GM23338 (cell line): ENCODE data around the gene GEMIN8. TPM values are rescaled to one million over a fixed set of nuclear protein-coding genes. Genes with fewer than 3 reads are reported as not detected.

Experiments
- ATAC-seq: fragments of 200-7000 bp; cut with Tn5 transposase; 3 replicates; pipeline ENCODE4 v1.9.1; 2020
- DNase-seq: peaks from one replicate; pipeline ENCODE4 v3.0.0-alpha.2; 2015; ENCODE audit warnings: low spot score
- H2AFZ ChIP-seq: fragments of 200-600 bp; sonication (generic); 2 replicates; pipeline ENCODE4 v1.8.0; 2016; ENCODE audit warnings: antibody characterized with exemption, mild to moderate bottlenecking, moderate library complexity
- H3F3A ChIP-seq: fragments of 200-600 bp; sonication (generic); replicated peaks from 2 replicates; pipeline ENCODE4 v1.8.0; 2017; ENCODE audit warnings: antibody characterized with exemption, mixed run types, low read depth
- H3K27ac ChIP-seq: fragments of 200-600 bp; sonication (generic); 2 replicates; pipeline ENCODE4 v1.6.1; 2016; ENCODE audit warnings: low read depth
- H3K27me3 ChIP-seq: fragments of 200-600 bp; sonication (generic); 2 replicates; pipeline ENCODE4 v1.8.0; 2016; ENCODE audit warnings: mild to moderate bottlenecking, mixed run types, moderate library complexity; ENCODE audit not compliant: insufficient read depth
- H3K36me3 ChIP-seq: fragments of 200-600 bp; sonication (generic); 2 replicates; pipeline ENCODE4 v1.8.0; 2016; ENCODE audit warnings: mild to moderate bottlenecking; ENCODE audit not compliant: insufficient read depth
- H3K4me1 ChIP-seq: fragments of 200-600 bp; sonication (generic); 2 replicates; pipeline ENCODE4 v1.8.0; 2016; ENCODE audit warnings: mild to moderate bottlenecking, moderate library complexity; ENCODE audit not compliant: insufficient read depth
- H3K4me2 ChIP-seq: fragments of 200-600 bp; sonication (generic); 2 replicates; pipeline ENCODE4 v1.7.1; 2017; ENCODE audit warnings: mixed run types
- H3K4me3 ChIP-seq: fragments of 200-600 bp; sonication (generic); 2 replicates; pipeline ENCODE4 v1.6.1; 2016; ENCODE audit warnings: mixed run types
- H3K79me2 ChIP-seq: fragments of 200-600 bp; sonication (generic); replicated peaks from 2 replicates; pipeline ENCODE4 v1.8.0; 2017; ENCODE audit warnings: mild to moderate bottlenecking; ENCODE audit not compliant: insufficient read depth
- H3K9me2 ChIP-seq: fragments of 200-600 bp; sonication (generic); 2 replicates; pipeline ENCODE4 v1.8.0; 2017; ENCODE audit not compliant: insufficient read depth
- H4K20me1 ChIP-seq: fragments of 200-600 bp; sonication (generic); replicated peaks from 2 replicates; pipeline ENCODE4 v1.8.0; 2017; ENCODE audit warnings: mild to moderate bottlenecking; ENCODE audit not compliant: insufficient read depth
- H3K27ac Mint-ChIP-seq: 2 replicates; pipeline ENCODE4 v1.8.0; 2020; ENCODE audit warnings: inconsistent platforms, mild to moderate bottlenecking, moderate library complexity, mixed read lengths
- H3K27me3 Mint-ChIP-seq: 3 replicates; pipeline ENCODE4 v1.8.0; 2022; ENCODE audit warnings: low read depth, mild to moderate bottlenecking, moderate library complexity, mixed read lengths, inconsistent platforms; ENCODE audit not compliant: insufficient read depth, poor library complexity
- H3K36me3 Mint-ChIP-seq: 3 replicates; pipeline ENCODE4 v1.8.0; 2021; ENCODE audit warnings: low read depth, mild to moderate bottlenecking, inconsistent platforms, moderate library complexity, mixed read lengths
- H3K4me1 Mint-ChIP-seq: 3 replicates; pipeline ENCODE4 v1.8.0; 2020; ENCODE audit warnings: mild to moderate bottlenecking, inconsistent platforms, mixed read lengths
- H3K4me3 Mint-ChIP-seq: 3 replicates; pipeline ENCODE4 v1.8.0; 2021; ENCODE audit warnings: moderate library complexity, mild to moderate bottlenecking, inconsistent platforms, mixed read lengths
- H3K9me3 Mint-ChIP-seq: 3 replicates; pipeline ENCODE4 v1.8.0; 2020; ENCODE audit warnings: moderate library complexity, mild to moderate bottlenecking, inconsistent platforms, mixed read lengths
- CREB1 ChIP-seq: fragments of 250-450 bp; sonication (Bioruptor Pico); IDR thresholded peaks from 2 replicates; pipeline ENCODE4 v1.5.0; 2020; ENCODE audit warnings: low read depth, mild to moderate bottlenecking, moderate library complexity
- EZH2 ChIP-seq: fragments of 200-600 bp; sonication (generic); IDR thresholded peaks from one replicate; pipeline ENCODE4 v1.8.0; 2017; ENCODE audit warnings: antibody characterized with exemption, mild to moderate bottlenecking, low read depth; ENCODE audit not compliant: unreplicated experiment
- EZH2phosphoT487 ChIP-seq: fragments of 200-600 bp; sonication (generic); IDR thresholded peaks from one replicate; pipeline ENCODE4 v1.8.1; 2018; ENCODE audit warnings: antibody characterized with exemption; ENCODE audit not compliant: unreplicated experiment
- JUNB ChIP-seq: IDR thresholded peaks from one replicate; pipeline ENCODE4 v1.6.1; 2016; ENCODE audit warnings: antibody characterized with exemption; ENCODE audit not compliant: unreplicated experiment
- NANOG ChIP-seq: IDR thresholded peaks from 2 replicates; pipeline ENCODE4 v1.6.1; 2016; ENCODE audit warnings: antibody characterized with exemption, borderline replicate concordance
- POLR2AphosphoS5 ChIP-seq: IDR thresholded peaks from 2 replicates; pipeline ENCODE4 v1.6.1; 2016; ENCODE audit warnings: antibody characterized with exemption, low read depth
- STAT1 ChIP-seq: IDR thresholded peaks from one replicate; pipeline ENCODE4 v1.6.1; 2016; ENCODE audit warnings: antibody characterized with exemption; ENCODE audit not compliant: unreplicated experiment
- ZNF114 ChIP-seq: fragments of 250-450 bp; sonication (Bioruptor Pico); IDR thresholded peaks from 2 replicates; pipeline ENCODE4 v1.5.0; 2020; ENCODE audit warnings: mild to moderate bottlenecking, moderate library complexity
- ZNF331 ChIP-seq: fragments of 250-450 bp; sonication (Bioruptor Pico); IDR thresholded peaks from 2 replicates; pipeline ENCODE4 v1.5.0; 2020; ENCODE audit warnings: low read depth, mild to moderate bottlenecking, moderate library complexity
- polyA plus RNA-seq: library from polyadenylated mRNA; unstranded; fragments of >200 nt; fragmentation: Nextera tagmentation; extraction: Ambion mirVana; gene quantifications from 2 replicates; pipeline ENCODE4 v1.2.1, GENCODE V29; 2016
- total RNA-seq: library from RNA; depleted of rRNA; stranded (reverse); fragments of >200 nt; shearing (Covaris generic); gene quantifications from 2 replicates; pipeline ENCODE4 v1.2.3, GENCODE V29; 2014
- TF ChIP-seq, protein P1 (sequence below): fragments of 250-450 bp; sonication (Bioruptor Pico); IDR thresholded peaks from 2 replicates; pipeline ENCODE4 v1.5.0; 2020; ENCODE audit warnings: mild to moderate bottlenecking, moderate library complexity
- TF ChIP-seq, protein P2 (sequence below), 2 experiments: fragments of 200-600 bp in 1 of 2; sonication (generic) in 1 of 2; conservative IDR thresholded peaks; 2 replicates each; pipeline versions ENCODE4 v1.5.1 to v1.6.1; 2016 to 2017; ENCODE audit warnings: antibody characterized with exemption in 2 of 2, low read depth in 2 of 2, mild to moderate bottlenecking in 2 of 2, moderate library complexity in 1 of 2
- TF ChIP-seq, protein P3 (sequence below): IDR thresholded peaks from 2 replicates; pipeline ENCODE4 v1.6.1; 2016; ENCODE audit warnings: antibody characterized with exemption
- TF ChIP-seq, protein P4 (sequence below): IDR thresholded peaks from one replicate; pipeline ENCODE4 v1.6.1; 2018; ENCODE audit warnings: antibody characterized with exemption; ENCODE audit not compliant: unreplicated experiment

Gene GEMIN8
- total and polyA plus RNA-seq, 2 experiments from 2014 or later: 16.5 to 19.9 TPM

DNA sequence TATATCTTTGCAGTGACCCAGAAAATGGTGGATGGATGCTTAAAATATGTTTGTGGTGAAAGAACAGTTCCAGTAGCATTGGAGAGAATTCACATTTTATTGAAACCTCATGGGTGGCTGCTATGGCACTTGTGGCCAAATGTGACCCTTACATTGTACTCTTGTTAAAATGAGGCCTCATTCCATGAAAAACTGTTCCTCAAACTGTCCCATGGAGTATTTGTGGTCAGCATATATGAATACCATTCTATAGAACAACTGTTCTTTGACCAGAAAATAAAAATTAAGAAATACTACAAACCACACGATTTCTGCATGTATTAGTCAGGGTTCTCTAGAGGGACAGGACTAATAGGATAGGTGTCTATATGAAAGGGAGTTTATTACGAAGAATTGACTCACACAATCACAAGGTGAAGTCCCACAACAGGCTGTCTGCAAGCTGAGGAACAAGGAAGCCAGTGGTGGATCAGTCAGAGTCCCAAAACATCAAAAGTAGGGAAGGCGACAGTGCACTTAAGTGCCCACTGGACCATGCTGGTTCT, 35.1 kb downstream of the GEMIN8 start:
- Histone ChIP-seq H3K4me1 (no peaks in the 10 kb centered on the region), H3K9me2 (no peaks in the 10 kb centered on the region), H3K27ac (no peak overlapping the region), H2AFZ (no peak overlapping the region), H3F3A (no peaks in the 10 kb centered on the region), H3K4me3 (no peak overlapping the region), H4K20me1 (no peaks in the 10 kb centered on the region), H3K27me3 (no peaks in the 10 kb centered on the region), H3K36me3 (no peaks in the 10 kb centered on the region), H3K79me2 (no peaks in the 10 kb centered on the region), H3K4me2 (no peak overlapping the region)
- TF ChIP-seq ZNF114 (CRISPR knock-in tag) (no peak), CREB1 (CRISPR knock-in tag) (no peak), JUNB (no peak), EZH2 (no peak), STAT1 (no peak), NANOG (no peak), EZH2phosphoT487 (no peak), POLR2AphosphoS5 (no peak), ZNF331 (CRISPR knock-in tag) (no peak)
- TF ChIP-seq, protein P1, sequence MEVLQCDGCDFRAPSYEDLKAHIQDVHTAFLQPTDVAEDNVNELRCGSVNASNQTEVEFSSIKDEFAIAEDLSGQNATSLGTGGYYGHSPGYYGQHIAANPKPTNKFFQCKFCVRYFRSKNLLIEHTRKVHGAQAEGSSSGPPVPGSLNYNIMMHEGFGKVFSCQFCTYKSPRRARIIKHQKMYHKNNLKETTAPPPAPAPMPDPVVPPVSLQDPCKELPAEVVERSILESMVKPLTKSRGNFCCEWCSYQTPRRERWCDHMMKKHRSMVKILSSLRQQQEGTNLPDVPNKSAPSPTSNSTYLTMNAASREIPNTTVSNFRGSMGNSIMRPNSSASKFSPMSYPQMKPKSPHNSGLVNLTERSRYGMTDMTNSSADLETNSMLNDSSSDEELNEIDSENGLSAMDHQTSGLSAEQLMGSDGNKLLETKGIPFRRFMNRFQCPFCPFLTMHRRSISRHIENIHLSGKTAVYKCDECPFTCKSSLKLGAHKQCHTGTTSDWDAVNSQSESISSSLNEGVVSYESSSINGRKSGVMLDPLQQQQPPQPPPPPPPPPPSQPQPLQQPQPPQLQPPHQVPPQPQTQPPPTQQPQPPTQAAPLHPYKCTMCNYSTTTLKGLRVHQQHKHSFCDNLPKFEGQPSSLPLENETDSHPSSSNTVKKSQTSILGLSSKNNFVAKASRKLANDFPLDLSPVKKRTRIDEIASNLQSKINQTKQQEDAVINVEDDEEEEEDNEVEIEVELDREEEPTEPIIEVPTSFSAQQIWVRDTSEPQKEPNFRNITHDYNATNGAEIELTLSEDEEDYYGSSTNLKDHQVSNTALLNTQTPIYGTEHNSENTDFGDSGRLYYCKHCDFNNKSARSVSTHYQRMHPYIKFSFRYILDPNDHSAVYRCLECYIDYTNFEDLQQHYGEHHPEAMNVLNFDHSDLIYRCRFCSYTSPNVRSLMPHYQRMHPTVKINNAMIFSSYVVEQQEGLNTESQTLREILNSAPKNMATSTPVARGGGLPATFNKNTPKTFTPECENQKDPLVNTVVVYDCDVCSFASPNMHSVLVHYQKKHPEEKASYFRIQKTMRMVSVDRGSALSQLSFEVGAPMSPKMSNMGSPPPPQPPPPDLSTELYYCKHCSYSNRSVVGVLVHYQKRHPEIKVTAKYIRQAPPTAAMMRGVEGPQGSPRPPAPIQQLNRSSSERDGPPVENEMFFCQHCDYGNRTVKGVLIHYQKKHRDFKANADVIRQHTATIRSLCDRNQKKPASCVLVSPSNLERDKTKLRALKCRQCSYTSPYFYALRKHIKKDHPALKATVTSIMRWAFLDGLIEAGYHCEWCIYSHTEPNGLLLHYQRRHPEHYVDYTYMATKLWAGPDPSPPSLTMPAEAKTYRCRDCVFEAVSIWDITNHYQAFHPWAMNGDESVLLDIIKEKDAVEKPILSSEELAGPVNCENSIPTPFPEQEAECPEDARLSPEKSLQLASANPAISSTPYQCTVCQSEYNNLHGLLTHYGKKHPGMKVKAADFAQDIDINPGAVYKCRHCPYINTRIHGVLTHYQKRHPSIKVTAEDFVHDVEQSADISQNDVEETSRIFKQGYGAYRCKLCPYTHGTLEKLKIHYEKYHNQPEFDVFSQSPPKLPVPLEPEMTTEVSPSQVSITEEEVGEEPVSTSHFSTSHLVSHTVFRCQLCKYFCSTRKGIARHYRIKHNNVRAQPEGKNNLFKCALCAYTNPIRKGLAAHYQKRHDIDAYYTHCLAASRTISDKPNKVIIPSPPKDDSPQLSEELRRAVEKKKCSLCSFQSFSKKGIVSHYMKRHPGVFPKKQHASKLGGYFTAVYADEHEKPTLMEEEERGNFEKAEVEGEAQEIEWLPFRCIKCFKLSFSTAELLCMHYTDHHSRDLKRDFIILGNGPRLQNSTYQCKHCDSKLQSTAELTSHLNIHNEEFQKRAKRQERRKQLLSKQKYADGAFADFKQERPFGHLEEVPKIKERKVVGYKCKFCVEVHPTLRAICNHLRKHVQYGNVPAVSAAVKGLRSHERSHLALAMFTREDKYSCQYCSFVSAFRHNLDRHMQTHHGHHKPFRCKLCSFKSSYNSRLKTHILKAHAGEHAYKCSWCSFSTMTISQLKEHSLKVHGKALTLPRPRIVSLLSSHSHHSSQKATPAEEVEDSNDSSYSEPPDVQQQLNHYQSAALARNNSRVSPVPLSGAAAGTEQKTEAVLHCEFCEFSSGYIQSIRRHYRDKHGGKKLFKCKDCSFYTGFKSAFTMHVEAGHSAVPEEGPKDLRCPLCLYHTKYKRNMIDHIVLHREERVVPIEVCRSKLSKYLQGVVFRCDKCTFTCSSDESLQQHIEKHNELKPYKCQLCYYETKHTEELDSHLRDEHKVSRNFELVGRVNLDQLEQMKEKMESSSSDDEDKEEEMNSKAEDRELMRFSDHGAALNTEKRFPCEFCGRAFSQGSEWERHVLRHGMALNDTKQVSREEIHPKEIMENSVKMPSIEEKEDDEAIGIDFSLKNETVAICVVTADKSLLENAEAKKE (CRISPR knock-in tag): no peak
- TF ChIP-seq, protein P2, sequence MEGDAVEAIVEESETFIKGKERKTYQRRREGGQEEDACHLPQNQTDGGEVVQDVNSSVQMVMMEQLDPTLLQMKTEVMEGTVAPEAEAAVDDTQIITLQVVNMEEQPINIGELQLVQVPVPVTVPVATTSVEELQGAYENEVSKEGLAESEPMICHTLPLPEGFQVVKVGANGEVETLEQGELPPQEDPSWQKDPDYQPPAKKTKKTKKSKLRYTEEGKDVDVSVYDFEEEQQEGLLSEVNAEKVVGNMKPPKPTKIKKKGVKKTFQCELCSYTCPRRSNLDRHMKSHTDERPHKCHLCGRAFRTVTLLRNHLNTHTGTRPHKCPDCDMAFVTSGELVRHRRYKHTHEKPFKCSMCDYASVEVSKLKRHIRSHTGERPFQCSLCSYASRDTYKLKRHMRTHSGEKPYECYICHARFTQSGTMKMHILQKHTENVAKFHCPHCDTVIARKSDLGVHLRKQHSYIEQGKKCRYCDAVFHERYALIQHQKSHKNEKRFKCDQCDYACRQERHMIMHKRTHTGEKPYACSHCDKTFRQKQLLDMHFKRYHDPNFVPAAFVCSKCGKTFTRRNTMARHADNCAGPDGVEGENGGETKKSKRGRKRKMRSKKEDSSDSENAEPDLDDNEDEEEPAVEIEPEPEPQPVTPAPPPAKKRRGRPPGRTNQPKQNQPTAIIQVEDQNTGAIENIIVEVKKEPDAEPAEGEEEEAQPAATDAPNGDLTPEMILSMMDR (conservative IDR thresholded peaks at IDR 0.05; ENCODE audit: low read depth in 2 of 2): no peak
- TF ChIP-seq, protein P3, sequence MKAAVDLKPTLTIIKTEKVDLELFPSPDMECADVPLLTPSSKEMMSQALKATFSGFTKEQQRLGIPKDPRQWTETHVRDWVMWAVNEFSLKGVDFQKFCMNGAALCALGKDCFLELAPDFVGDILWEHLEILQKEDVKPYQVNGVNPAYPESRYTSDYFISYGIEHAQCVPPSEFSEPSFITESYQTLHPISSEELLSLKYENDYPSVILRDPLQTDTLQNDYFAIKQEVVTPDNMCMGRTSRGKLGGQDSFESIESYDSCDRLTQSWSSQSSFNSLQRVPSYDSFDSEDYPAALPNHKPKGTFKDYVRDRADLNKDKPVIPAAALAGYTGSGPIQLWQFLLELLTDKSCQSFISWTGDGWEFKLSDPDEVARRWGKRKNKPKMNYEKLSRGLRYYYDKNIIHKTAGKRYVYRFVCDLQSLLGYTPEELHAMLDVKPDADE: no peak
- TF ChIP-seq, protein P4, sequence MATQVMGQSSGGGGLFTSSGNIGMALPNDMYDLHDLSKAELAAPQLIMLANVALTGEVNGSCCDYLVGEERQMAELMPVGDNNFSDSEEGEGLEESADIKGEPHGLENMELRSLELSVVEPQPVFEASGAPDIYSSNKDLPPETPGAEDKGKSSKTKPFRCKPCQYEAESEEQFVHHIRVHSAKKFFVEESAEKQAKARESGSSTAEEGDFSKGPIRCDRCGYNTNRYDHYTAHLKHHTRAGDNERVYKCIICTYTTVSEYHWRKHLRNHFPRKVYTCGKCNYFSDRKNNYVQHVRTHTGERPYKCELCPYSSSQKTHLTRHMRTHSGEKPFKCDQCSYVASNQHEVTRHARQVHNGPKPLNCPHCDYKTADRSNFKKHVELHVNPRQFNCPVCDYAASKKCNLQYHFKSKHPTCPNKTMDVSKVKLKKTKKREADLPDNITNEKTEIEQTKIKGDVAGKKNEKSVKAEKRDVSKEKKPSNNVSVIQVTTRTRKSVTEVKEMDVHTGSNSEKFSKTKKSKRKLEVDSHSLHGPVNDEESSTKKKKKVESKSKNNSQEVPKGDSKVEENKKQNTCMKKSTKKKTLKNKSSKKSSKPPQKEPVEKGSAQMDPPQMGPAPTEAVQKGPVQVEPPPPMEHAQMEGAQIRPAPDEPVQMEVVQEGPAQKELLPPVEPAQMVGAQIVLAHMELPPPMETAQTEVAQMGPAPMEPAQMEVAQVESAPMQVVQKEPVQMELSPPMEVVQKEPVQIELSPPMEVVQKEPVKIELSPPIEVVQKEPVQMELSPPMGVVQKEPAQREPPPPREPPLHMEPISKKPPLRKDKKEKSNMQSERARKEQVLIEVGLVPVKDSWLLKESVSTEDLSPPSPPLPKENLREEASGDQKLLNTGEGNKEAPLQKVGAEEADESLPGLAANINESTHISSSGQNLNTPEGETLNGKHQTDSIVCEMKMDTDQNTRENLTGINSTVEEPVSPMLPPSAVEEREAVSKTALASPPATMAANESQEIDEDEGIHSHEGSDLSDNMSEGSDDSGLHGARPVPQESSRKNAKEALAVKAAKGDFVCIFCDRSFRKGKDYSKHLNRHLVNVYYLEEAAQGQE: no peak
- Mint-ChIP-seq H3K27ac (no peak overlapping the region), H3K36me3 (no peaks in the 10 kb centered on the region), H3K4me3 (no peak overlapping the region), H3K27me3 (peaks cover 4% of the 10 kb centered on the region), H3K4me1 (peaks cover 4% of the 10 kb centered on the region; the same call in 1 of the 3 replicates), H3K9me3 (no peaks in the 10 kb centered on the region)
- DNase-seq (no peak), ATAC-seq (no peak)
